ENCODE measurements around the gene CRTC1.

- TF ChIP-seq CTCF (IDR thresholded peaks at IDR 0.05) (no peak), POLR2AphosphoS5 (IDR thresholded peaks at IDR 0.05) (no peak)
Measured at GRCh38 chr19:18794029-18794313, 110.5 kb downstream of the CRTC1 start.
